HG02798 (cell line): Measurements from ENCODE around the gene IRAK1BP1.
A peak's percentile ranks its signal among the peaks of the same experiment; 100 is the strongest.
"Not testable (repeated sequence)": the region's sequence is repeated elsewhere in the genome, so short reads cannot be mapped to it uniquely, and the experiment has no call there.

Experiments
- ATAC-seq: cut with Tn5 transposase; IDR thresholded peaks from one replicate; pipeline ENCODE4 v1.9.1; 2021; ENCODE audit warnings: mild to moderate bottlenecking; ENCODE audit not compliant: unreplicated experiment, poor library complexity

The IRAK1BP1 gene

DNA sequence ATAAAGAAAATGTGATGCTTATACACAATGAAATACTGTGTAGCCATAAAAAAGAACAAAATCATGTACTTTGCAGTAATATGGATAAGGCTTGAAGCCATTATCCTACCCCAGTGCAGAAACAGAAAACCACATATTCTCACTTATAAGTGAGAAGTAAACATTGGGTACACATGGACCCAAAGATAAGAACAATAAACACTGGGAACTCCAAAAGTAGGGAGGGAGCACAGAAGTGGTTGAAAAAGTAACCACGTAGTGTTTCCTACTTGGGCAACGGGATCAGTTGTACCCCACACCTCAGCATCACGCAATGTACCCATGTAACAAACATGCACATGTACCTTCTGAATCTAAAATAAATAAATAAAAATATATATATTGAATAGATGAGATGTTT, 8.2 kb downstream of the IRAK1BP1 start:
- ATAC-seq = no peak

DNA sequence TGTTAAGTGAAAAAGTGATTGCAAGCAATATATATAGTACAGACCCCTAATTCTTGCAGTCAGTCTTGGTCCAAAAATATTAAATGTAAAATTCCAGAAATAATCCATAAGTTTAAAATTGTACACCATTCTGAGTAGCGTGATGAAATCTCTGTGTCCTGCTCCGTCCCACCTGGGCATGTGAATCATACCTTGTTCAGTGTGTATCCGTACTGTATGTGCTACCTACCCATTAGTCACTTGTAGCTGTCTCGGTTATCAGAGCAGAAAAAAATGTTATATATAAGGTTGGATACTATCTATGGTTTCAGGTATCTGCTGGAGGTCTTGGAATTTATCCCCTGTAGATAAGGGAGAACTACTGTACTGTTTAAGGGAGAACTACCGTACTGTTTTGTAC, 16.3 kb downstream of the IRAK1BP1 start:
- no peak for ATAC-seq

DNA sequence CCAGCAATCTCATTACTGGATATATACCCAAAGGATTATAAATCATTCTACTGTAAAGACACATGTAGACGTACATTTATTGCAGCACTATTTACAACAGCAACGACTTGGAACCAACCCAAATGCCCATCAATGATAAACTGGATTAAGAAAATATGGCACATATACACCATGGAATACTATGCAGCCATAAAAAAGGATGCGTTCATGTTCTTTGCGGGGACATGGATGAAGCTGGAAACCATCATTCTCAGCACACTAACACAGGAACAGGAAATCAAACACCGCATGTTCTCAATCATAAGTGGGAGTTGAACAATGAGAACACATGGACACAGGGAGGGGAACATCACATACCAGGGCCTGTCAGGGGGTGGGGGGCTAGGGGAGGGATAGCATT, 22.6 kb downstream of the IRAK1BP1 start:
- not testable (repeated sequence) for ATAC-seq

DNA sequence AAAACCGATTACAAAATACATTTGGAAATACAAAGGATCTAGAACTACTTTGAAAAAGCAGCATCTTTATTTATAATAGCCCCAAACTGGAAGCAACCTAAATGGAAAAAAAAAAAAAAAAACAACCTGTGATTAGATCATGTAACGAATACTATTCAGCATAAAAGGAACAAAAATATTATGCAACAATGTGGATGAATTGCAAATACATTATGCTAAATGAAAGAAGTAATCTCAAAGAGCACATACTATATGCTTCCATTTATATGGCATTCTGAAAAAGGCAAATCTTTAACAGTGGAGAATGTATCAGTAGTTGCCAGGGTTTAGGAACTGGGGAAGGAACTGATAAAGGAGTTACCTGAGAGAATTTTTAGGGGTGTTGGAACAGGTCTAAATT, 28.9 kb downstream of the IRAK1BP1 start:
- ATAC-seq = no peak

DNA sequence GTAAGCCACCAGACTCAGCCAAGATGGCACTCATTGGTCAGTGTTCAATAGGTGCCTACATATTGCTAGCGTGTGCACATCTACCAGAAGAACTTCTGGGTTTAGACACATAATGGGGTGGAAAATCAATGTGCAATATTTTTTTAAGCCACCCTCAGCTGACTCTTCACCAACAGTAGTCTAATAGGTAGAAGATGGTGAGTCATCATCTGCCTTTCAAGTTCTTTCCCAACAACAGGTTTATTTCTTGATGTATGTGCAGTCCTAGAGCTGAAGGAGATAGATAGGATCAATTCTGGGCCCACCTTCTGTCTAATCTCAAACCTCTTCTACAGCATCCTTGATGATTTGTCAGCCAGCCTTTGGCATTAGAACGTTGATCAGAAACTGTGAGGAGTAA, 41.3 kb downstream of the IRAK1BP1 start:
- ATAC-seq = no peak

DNA sequence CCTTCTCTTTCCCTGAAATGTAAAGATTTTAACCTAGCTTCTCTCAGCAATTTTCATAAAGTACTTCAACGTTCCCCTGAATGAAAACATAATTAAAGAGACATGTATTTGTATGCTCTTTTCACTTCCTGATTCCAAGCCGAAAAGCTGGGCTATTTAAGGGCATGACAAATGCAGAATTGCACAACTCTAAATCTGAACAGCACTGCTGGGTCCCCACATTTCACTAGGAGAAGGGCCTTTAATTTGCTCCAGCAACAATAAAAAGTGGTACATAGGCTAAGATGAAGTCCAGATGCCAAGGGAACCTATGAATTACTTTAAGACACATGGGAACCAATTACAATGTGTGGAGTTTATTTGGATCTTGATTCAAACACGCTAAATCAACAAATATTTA, 42.0 kb downstream of the IRAK1BP1 start:
- ATAC-seq = no peak

DNA sequence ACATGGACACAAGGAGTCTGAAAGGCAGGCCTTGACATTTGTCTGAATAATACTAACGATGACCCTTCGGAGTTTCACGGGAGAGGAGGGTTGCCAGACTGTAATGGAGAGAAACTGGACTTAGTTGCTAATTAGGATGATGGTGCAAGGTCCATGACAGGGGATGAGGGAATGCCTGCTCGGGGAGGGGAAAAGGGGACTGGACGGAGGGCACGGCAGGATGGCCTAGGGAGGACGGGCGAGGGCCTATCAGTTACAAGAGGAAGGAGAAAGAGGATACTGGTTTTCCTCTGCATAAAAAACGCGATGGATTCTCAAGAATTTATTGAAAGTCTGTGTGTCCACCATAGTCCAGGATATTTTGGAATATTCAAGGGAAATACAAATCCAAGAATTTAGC, 42.7 kb downstream of the IRAK1BP1 start:
- ATAC-seq = no peak

DNA sequence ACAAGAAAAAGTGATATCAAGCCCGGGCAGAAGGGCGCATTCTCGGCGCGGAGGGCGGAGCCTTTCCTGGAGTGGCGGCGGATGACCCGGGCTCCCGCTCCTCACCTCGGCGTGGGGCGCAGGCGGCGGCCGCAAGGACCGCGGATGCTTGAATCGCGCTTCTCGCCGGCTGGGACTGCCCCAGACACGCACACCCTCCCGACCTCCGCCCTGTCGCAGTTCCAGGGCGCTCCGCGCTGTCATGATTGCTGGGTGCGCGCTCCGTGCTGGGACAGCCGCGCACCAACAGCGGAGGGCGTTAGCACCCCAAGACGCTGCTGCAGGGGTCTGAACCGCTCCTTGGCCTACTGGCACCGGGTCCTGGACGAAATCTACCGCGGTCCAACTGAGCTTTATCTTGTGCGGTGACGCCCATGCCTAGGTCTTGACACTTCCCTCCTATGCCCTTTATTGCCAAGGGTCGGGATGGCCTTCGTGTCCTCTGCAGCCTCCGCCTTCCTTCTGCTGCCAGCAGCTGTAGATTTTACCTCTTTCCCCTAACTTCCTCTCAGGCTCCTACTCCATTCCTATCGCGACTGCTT, 43.3 kb downstream of the IRAK1BP1 start:
- peak; percentile 72 for ATAC-seq

DNA sequence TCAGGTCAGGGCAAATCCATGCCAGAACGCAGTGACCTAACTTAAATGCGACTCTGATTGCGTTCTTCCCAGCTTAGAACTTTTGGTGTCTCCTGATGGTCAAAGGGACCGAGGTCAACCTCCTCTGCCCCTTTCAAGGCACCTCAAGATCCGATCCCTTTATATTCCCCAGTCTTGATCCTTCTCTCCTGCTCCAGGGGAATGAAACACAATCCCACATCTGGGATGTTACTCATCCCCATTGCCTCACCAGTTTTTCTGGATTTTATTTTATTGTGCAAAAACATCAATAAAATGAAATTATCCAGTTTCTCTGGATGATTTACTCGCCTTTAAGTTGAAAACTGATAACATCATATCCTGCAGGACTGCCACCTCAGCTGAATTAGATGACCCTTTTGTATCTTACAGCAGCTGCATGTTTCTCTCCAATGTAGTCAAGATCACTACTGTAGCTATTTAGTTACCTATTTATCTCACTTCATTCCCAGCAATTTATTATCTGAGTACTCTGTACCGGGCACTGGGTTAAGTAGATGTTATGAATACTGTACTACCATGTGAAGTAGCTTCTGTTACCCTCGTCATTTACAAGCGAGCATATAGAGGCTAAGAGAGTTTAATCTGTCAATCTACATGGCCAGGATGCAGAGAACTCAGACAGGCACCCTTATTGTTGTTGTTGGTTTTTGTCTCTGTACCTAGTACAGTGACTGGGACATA, 44.0 kb downstream of the IRAK1BP1 start:
- no peak for ATAC-seq

DNA sequence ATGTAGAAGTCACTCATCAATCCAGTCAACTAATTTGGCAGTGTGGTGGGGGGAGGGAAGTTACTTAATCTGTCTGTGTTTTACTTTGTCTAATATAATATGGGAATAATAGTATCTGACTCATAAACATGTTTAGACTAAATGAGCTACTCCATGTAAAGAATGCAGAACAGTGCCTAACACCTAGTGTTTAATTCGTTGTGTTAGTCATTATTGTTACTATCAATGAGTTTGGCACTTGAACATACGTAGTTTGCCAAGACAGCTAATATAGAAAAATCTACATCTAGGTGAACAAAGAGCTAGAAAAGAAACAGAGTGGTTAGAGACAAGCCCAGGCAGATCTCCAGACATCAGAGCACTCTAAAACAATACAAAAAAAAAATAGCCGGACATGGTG, 49.1 kb downstream of the IRAK1BP1 start:
- ATAC-seq = no peak

DNA sequence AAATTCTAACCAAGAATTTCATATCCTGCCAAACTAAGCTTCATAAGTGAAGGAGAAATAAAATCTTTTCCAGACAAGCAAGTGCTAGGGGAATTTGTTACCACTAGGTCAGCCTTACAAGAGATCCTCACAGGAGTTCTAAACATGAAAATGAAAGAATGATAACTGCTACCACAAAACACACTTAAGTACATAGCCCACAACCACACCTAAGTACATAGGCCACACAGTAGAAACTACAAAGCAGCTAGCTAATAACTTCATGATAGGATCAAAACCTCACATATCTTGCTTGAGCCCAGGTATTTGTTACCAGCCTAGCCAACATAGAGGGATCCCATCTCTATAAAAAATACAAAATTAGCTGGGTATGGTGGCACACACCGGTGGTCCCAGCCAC, 50.4 kb downstream of the IRAK1BP1 start:
- ATAC-seq = no peak

DNA sequence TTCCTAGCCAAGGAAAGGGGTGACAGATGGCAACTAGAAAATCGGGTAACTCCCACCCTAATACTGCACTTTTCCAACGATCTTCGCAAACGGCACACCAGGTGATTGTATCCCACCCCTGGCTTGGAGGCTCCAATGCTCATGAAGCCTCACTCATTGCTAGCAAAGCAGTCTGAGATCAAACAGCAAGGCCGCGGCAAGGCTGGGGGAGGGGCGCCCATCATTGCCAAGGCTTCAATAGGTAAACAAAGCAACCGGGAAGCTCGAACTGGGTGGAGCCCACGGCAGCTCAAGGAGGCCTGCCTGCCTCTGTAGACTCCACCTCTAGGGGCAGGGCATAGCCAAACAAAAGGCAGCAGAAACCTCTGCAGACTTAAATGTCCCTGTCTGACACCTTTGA, 53.8 kb downstream of the IRAK1BP1 start:
- ATAC-seq = not testable (repeated sequence)

DNA sequence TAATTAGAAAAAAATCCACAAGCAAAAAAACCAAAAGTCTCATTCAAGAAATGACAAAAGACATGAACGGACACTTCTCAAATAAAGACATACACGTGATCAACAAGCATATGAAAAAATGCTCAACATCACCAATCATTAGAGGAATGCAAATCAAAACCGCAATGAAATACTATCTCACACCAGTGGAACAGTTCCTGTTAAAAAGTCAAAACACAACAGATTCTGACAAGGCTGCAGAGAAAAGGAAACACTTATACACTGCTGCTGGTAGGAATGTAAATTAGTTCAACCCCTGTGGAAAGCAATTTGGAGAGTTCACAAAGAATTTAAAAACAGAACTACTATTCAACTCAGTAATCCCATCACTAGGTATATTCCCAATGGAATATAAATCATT, 58.0 kb downstream of the IRAK1BP1 start:
- no peak for ATAC-seq

DNA sequence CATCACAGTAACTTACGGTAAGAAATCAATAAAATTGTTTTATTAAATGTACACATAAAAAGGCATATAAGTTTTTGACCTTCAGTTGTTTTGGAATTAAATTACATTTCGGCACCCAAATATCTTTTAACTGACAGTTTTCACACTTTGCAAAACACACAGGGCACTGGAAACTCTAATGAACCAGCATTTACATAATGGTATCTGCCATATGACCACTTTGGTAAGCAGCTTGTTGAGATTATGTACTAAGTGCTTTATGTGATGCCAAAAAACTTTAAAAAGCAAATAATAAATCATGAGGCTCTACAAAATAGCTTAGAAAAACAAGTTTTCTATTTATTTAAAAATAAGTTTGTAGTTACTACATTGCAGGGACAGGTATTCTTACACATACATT, 68.2 kb downstream of the IRAK1BP1 start:
- no peak for ATAC-seq

DNA sequence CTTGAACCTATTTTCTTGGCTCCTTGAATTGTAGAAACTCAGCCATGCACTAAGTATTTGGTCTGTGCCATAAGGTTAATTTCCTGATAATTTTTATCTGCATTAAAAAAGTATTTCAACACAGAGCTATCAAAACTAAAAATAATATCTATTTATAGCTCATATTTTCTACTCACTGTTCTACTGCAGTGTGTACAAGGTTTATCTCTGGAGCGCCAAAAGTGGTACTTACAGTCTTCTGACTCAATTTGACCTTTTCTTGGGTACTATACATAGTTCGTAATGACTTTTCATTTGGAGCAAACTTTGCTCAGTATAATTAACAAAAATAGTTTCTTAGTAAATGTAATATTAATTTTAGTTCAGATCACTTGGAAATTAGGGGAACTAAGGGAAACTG, 69.2 kb downstream of the IRAK1BP1 start:
- ATAC-seq = no peak

DNA sequence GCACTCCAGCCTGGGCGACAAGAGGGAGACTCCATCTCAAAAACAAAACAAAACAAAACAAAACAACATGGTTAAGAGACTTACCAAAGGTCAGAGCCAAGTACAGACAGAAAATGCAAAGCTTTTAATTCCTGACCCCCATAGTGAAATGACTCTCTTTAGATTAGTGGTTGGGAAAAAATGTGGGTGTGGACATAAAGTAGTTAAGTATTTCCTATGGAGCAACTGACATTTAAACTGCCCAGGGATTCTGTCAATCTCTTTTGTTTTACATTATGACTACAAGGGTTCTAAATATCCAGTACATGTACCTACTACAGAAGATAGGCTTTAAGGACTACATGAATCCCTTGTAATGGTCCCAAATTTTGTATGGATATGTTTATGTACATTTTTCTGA, 75.1 kb downstream of the IRAK1BP1 start:
- no peak for ATAC-seq

DNA sequence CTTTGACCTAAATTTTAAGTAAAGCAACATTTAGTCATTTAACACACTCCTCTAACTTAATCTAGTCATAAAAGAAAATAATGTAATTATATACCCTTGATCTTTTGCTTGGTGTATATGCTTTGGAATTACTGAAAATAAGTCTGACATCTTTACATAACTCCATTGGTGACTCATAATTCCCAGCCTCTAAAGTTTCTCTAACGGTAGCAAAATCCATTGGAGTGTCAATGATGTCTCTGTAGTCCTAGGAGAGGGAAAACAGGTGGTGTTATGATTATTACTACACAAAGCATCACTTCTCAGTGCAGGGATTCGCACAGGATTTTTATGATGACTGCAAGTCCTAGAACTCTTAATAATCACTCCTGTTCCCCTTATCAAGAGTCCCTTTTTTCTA, 80.2 kb downstream of the IRAK1BP1 start:
- ATAC-seq = no peak

DNA sequence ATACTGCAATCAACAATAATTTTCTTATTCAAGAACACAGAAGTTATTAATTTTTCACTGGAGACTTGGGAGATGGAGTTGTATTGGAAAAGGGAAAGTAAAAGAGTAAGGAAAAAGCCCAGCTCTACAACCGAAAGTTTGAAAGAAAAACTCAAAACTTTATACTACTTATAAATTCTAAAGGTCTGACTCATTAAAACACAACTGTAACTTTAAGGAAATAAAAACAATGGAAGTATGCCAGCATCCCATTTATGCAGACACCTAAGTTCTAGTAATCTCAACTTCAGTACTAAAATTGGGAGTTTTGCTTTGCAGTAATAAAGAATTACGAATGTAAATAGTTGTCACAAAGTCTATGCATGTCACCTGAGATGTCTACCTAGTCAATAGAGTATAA, 80.6 kb downstream of the IRAK1BP1 start:
- no peak for ATAC-seq

DNA sequence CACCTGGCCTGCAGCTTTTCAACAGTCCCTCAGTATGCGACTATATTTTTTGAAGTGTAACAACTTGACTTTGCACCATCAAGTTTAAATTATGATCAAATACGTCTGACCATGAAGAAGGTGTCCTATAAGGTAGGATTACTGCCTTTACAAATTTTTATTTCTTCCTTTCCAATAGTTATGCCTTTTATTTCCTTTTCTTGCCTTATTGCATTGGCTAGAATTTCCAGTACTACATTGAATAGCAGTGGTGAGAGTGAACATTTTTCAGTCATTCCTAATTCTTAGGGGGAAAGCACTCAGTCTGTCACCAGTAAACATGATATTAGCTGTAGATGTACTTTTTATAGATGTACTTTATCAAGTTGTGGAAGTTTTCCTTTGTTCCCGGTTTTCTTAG, 81.4 kb downstream of the IRAK1BP1 start:
- ATAC-seq = no peak

DNA sequence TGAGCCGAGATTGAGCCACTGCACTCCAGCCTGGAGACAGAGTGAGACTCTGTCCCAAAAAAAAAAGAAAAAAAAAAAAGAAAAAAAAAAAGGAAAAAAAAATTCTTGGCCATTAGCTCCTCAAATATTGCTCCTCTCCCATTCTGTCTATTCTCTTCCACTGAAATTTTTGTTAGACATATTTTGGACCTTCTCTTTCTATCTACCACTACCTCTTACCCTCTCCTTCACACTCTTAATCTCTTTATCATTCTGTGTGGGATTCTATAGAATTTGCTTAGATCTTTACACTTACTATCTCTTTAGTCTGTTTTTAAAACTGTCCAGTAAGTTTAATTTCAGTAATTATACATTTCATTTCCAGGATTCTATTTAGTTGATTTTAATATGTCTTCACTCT, 85.0 kb downstream of the IRAK1BP1 start:
- ATAC-seq = no peak
